GM20000 (cell line): Measurements from ENCODE around the gene GDF10.

ENCODE experiments used
- DNase-seq: peaks from one replicate; pipeline ENCODE4 v3.0.0; 2012; ENCODE audit warnings: low spot score
- CTCF ChIP-seq: IDR thresholded peaks from 2 replicates; pipeline ENCODE4 v1.5.1; 2012; ENCODE audit warnings: mild to moderate bottlenecking, control low read depth; ENCODE audit errors: extremely low read depth, missing control alignments

The GDF10 gene

GRCh38 chr10:47335906-47336305 is 35.9 kb downstream of the GDF10 start:
- no peak for DNase-seq
- TF ChIP-seq CTCF: no peak

- no peak for DNase-seq
- TF ChIP-seq CTCF: no peak
Measured at GRCh38 chr10:47336387-47337134, 36.6 kb downstream of the GDF10 start.

DNA sequence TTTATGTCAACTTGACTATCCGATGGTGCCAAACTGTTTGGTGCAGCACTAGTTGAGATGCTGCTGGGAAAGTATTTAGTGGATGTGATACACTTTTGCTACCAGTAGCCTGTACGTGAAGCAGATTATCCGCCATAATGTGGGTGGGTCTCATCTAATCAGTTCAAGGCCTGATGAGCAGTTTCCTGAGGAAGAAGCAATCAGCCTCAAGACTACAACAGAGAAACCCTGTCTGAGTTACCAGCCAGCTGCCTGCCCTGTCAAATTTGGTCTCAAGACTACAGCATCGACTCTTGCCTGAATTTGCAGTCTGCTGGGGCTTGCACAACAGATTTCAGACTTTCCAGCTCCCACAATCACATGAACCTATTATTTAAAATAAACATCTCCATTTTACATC is 37.3 kb downstream of the GDF10 start:
- no peak for DNase-seq
- TF ChIP-seq CTCF: no peak

GRCh38 chr10:47339186-47339735 is 39.3 kb downstream of the GDF10 start:
- no peak for DNase-seq
- no peak for TF ChIP-seq CTCF

DNA sequence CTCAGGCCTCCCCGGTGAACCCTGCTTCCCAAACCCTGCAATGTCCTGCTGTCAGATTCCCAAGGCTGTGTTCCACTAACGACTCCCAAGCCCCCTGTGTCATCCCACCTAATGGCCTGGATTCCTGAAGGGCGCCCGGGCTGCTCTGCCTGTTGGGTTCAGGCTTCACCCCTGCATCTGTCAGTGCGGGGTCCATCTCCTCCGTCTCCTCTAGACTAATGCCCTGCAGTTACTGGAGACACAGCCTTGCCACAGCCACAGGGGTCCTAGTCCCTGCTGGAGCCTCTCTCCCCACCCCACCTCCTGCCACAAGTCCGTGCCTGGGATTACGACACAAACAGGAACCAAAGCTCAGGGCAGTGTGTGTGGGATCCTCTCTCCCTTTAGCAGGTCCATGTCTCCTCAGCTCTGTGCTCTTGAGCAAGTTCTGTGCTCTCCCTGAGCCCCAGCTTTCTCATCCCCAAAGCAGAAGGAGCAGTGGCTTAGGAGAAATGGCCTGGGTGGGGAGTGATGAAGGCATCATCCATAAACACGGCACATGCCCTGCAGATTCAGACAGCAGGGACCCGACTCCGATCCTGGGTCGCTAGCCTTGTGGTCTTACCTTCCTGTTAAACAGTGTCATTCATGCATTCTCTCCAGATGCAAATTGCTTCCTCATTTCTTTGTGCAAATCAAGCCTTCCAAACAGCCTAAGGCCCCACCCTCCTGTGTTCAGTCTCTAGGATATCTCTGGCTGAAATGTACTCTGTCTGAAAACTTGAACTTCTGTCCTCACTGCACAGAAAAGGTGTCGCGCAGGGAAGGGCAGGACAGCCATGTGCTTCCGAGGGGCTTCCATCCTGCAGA is 40.0 kb downstream of the GDF10 start:
- no peak for TF ChIP-seq CTCF
- no peak for DNase-seq

GRCh38 chr10:47340608-47341170 is 40.7 kb downstream of the GDF10 start:
- peak; percentile 96 for TF ChIP-seq CTCF
- peak; percentile 84 for DNase-seq
